ENCODE measurements around the gene PIP5K1B.
A peak's percentile ranks its signal among the peaks of the same experiment; 100 is the strongest.

The PIP5K1B gene

GRCh38 chr9:68894502-68894901 is 189.5 kb downstream of the PIP5K1B start:
- ATAC-seq (ENCODE audit: insufficient read depth, low read depth) = no peak
- no peaks in the 10 kb centered on the region for H3K79me2 ChIP-seq (ENCODE audit: insufficient read depth, low read length)
- H3K4me1 ChIP-seq (ENCODE audit: insufficient read depth, low read length) = peaks cover 33% of the 10 kb centered on the region
- H3K4me2 ChIP-seq (ENCODE audit: insufficient read depth, low read length) = no peak overlapping the region
- H3K9me3 ChIP-seq (ENCODE audit: insufficient read depth, low read length, severe bottlenecking) = no peaks in the 10 kb centered on the region
- no peak overlapping the region for H3K4me3 ChIP-seq (ENCODE audit: low read depth in 1 of 2, low read length in 2 of 2)
- no peak overlapping the region for H3K9ac ChIP-seq (ENCODE audit: low read depth, low read length)
- no peaks in the 10 kb centered on the region for H4K20me1 ChIP-seq (ENCODE audit: insufficient read depth, low read length)
- H3K27ac ChIP-seq (ENCODE audit: low read length) = peak overlapping the region; percentile 96
- no peaks in the 10 kb centered on the region for H3K36me3 ChIP-seq (ENCODE audit: insufficient read depth, low read length)
- peak overlapping the region; percentile 58; the same call in 1 of the 2 replicates for H2AFZ ChIP-seq (ENCODE audit: low read depth, low read length)
- DNase-seq = no peak
- no peaks in the 10 kb centered on the region for H3K27me3 ChIP-seq (ENCODE audit: insufficient read depth, low read length, poor library complexity)
- TF ChIP-seq EZH2 (IDR thresholded peaks at IDR 0.05; ENCODE audit: borderline replicate concordance, low read depth, low read length, severe bottlenecking) (no peak), CTCF (IDR thresholded peaks at IDR 0.05; ENCODE audit: borderline replicate concordance, extremely low read depth, low read length, poor library complexity, severe bottlenecking) (no peak)

- Histone ChIP-seq H4K20me1 (ENCODE audit: insufficient read depth, low read length) (no peaks in the 10 kb centered on the region), H3K27me3 (ENCODE audit: insufficient read depth, low read length, poor library complexity) (no peaks in the 10 kb centered on the region), H3K4me2 (ENCODE audit: insufficient read depth, low read length) (peak overlapping the region; percentile 65), H3K79me2 (ENCODE audit: insufficient read depth, low read length) (no peaks in the 10 kb centered on the region), H3K4me3 (ENCODE audit: low read depth in 1 of 2, low read length in 2 of 2) (peak overlapping the region; percentile 5 to 40; a peak in 3 of 4 replicates), H3K9me3 (ENCODE audit: insufficient read depth, low read length, severe bottlenecking) (no peaks in the 10 kb centered on the region), H3K27ac (ENCODE audit: low read length) (peak overlapping the region; percentile 96), H3K36me3 (ENCODE audit: insufficient read depth, low read length) (no peaks in the 10 kb centered on the region), H2AFZ (ENCODE audit: low read depth, low read length) (peak overlapping the region; percentile 74), H3K4me1 (ENCODE audit: insufficient read depth, low read length) (peaks cover 33% of the 10 kb centered on the region), H3K9ac (ENCODE audit: low read depth, low read length) (peak overlapping the region; percentile 58)
- no peak for TF ChIP-seq EZH2 (IDR thresholded peaks at IDR 0.05; ENCODE audit: borderline replicate concordance, low read depth, low read length, severe bottlenecking)
- no peak for TF ChIP-seq CTCF (IDR thresholded peaks at IDR 0.05; ENCODE audit: borderline replicate concordance, extremely low read depth, low read length, poor library complexity, severe bottlenecking)
- peak; percentile 98 for ATAC-seq (ENCODE audit: insufficient read depth, low read depth)
- no peak for DNase-seq
These were observed 190.9 kb downstream of the PIP5K1B start for GRCh38 chr9:68895741-68896478.

- Histone ChIP-seq H4K20me1 (ENCODE audit: insufficient read depth, low read length) (no peaks in the 10 kb centered on the region), H3K36me3 (ENCODE audit: insufficient read depth, low read length) (no peaks in the 10 kb centered on the region), H3K27ac (ENCODE audit: low read length) (peak overlapping the region; percentile 96), H3K27me3 (ENCODE audit: insufficient read depth, low read length, poor library complexity) (no peaks in the 10 kb centered on the region), H3K9ac (ENCODE audit: low read depth, low read length) (peak overlapping the region; percentile 58), H3K4me1 (ENCODE audit: insufficient read depth, low read length) (peaks cover 33% of the 10 kb centered on the region), H3K9me3 (ENCODE audit: insufficient read depth, low read length, severe bottlenecking) (no peaks in the 10 kb centered on the region), H3K4me3 (ENCODE audit: low read depth in 1 of 2, low read length in 2 of 2) (peak overlapping the region in 1 of 2 experiments; percentile 40; a peak in 2 of 4 replicates), H3K4me2 (ENCODE audit: insufficient read depth, low read length) (peak overlapping the region; percentile 65), H2AFZ (ENCODE audit: low read depth, low read length) (peak overlapping the region; percentile 74), H3K79me2 (ENCODE audit: insufficient read depth, low read length) (no peaks in the 10 kb centered on the region)
- ATAC-seq (ENCODE audit: insufficient read depth, low read depth) (peak; percentile 39; the same call in 1 of the 3 replicates), DNase-seq (no peak)
- TF ChIP-seq CTCF (IDR thresholded peaks at IDR 0.05; ENCODE audit: borderline replicate concordance, extremely low read depth, low read length, poor library complexity, severe bottlenecking) (no peak), EZH2 (IDR thresholded peaks at IDR 0.05; ENCODE audit: borderline replicate concordance, low read depth, low read length, severe bottlenecking) (no peak)
These were observed 191.4 kb downstream of the PIP5K1B start for GRCh38 chr9:68896486-68896885.
